Astrocyte (in vitro differentiated cells and primary cell): ENCODE results near the gene YIPF6.

ENCODE experiments used
- EZH2 ChIP-seq: IDR thresholded peaks from 2 replicates; pipeline ENCODE4 v1.6.1; 2012; ENCODE audit warnings: mild to moderate bottlenecking, low read length, inconsistent platforms; ENCODE audit not compliant: insufficient read depth
- TF ChIP-seq, protein P1 (sequence below): IDR thresholded peaks from 2 replicates; pipeline ENCODE4 v1.5.1; 2011; ENCODE audit warnings: low read depth, mild to moderate bottlenecking, inconsistent platforms, low read length, moderate library complexity; ENCODE audit not compliant: insufficient read depth

DNA sequence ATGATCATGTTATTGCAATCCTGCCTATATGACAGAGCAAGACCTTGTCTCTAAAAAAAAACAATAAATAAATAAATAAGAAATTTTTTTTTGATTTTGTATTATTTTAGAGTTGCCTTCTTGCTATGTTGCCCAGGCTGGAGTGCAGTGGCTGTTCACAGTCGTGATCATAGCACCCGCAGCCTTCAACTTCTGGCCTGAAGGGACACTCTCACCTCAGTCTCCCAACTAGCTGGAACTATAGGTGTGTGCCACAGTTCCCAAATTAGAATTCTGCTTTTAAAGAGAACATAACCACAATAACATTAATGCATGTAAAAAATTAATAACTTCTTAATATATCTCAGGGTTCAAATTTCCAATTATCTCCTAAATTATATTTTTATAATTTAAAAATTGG lies 7.8 kb downstream of the YIPF6 start:
- TF ChIP-seq, protein P1, sequence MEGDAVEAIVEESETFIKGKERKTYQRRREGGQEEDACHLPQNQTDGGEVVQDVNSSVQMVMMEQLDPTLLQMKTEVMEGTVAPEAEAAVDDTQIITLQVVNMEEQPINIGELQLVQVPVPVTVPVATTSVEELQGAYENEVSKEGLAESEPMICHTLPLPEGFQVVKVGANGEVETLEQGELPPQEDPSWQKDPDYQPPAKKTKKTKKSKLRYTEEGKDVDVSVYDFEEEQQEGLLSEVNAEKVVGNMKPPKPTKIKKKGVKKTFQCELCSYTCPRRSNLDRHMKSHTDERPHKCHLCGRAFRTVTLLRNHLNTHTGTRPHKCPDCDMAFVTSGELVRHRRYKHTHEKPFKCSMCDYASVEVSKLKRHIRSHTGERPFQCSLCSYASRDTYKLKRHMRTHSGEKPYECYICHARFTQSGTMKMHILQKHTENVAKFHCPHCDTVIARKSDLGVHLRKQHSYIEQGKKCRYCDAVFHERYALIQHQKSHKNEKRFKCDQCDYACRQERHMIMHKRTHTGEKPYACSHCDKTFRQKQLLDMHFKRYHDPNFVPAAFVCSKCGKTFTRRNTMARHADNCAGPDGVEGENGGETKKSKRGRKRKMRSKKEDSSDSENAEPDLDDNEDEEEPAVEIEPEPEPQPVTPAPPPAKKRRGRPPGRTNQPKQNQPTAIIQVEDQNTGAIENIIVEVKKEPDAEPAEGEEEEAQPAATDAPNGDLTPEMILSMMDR, result no peak
- no peak for TF ChIP-seq EZH2
